HG02571 (cell line): ENCODE results near the gene SELENOI.
"Not testable (repeated sequence)": the region's sequence is repeated elsewhere in the genome, so short reads cannot be mapped to it uniquely, and the experiment has no call there.

Experiments
- ATAC-seq: cut with Tn5 transposase; IDR thresholded peaks from one replicate; pipeline ENCODE4 v1.9.1; 2021; ENCODE audit warnings: mild to moderate bottlenecking, moderate library complexity; ENCODE audit not compliant: unreplicated experiment

Gene SELENOI

DNA sequence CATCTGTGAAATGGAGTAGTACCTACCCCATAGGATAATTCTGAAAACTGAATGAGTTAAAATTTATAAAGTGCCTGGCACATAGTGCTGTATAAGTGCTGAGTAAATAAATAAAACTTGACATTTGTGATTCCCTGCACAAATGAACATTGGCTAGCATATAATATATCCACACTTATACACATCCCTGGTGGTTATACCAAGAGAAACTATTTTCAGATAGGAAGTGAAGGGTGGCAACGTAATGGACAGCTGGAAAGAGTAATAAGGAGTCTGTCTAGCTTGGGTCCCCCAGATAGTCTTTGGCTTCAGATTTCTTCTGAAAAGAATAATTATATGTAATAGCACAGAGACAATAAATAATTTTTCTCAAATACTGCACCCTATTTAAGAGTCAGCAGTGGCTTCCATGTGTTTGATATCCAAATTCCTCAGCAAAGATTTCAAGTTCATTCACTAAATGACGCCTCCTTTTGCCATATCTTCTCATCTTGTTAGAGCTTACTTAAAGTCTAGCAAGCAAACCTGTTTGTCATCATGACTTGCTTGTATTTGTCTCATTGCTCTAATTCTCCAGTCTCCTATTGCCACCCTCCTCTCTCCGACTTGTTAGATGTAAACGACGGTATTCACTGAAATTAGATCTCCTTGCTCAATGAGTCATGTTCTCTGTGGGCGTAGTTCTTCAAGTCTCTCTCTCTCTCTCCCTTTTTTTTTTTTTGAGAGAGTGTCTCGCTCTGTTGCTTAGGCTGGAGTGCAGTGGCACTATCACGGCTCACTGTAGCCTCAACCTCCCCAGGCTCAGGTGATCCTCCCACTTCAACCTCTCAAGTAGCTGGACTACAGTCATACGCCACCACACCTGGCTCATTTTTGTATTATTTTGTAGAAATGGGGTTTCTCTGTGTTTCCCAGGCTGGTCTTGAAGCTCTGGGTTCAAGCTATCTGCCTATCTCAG, 9.4 kb downstream of the SELENOI start:
- no peak for ATAC-seq

GRCh38 chr2:26356111-26356510, 10.2 kb downstream of the SELENOI start:
- no peak for ATAC-seq

- ATAC-seq = no peak
These were observed 10.8 kb downstream of the SELENOI start for GRCh38 chr2:26356771-26357170.

GRCh38 chr2:26359886-26360473, 14.0 kb downstream of the SELENOI start:
- ATAC-seq = no peak

GRCh38 chr2:26363323-26363722, 17.4 kb downstream of the SELENOI start:
- no peak for ATAC-seq

DNA sequence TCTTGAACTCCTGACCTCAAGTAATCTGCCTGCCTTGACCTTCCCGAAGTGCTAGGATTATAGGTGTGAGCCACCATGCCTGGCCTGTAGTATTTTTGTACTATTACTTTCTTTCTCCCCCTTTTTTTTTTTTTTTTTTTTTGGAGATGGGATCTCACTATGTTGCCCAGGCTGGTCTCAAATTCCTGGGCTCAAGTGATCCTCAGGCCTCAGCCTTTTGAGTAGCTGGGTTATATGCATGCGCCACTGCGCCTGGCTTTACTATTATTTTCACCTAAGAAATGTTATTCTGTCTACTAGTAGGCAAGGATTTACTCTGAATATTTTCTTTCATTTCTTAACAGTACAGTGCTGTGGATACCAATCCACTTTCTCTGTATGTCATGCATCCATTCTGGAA, 18.0 kb downstream of the SELENOI start:
- no peak for ATAC-seq

DNA sequence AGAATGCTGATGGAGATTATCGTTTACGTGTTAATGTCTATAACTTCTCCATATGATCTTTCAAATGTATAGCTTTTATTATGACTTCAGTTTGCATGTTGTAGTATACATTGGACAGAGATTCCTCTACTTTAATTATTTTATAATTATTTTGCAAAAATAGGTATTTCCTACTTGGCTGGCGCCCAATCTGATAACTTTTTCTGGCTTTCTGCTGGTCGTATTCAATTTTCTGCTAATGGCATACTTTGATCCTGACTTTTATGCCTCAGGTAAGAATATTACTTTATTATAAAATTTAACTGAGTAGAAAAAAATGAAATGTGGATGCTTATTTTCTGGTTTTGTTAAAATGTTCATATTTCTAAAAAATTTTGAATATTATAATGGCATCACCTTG, 18.7 kb downstream of the SELENOI start:
- ATAC-seq = no peak

- no peak for ATAC-seq
These were observed 21.0 kb downstream of the SELENOI start for GRCh38 chr2:26366957-26367356.

GRCh38 chr2:26369664-26370063, 23.7 kb downstream of the SELENOI start:
- ATAC-seq = not testable (repeated sequence)

DNA sequence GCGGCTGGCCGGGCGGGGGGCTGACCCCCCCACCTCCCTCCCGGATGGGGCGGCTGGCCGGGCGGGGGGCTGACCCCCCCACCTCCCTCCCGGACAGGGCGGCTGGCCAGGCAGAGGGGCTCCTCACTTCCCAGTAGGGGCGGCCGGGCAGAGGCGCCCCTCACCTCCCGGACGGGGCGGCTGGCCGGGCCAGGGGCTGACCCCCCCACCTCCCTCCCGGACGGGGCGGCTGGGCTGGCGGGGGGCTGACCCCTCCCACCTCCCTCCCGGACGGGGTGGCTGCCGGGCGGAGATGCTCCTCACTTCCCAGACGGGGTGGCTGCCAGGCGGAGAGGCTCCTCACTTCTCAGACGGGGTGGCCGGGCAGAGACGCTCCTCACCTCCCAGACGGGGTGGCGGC, 25.0 kb downstream of the SELENOI start:
- ATAC-seq = not testable (repeated sequence)

DNA sequence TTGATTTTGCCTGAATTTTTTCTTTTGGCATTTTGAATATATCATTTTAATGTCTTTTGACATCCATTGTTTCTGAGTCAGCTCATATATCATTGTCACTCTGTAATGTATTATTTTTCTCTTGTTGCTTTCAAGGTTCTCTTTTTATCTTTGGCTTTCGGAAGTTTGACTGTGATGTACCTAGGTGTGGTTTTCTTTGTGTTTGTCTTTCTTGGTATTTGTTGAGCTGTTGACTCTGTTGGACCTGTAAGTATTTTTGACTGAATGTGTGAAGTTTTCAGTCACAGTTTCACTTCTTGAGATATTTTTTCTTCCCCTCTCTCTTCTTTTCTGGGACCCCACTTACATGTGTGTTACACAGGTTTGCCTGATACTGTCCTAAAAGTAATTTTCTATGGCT, 30.9 kb downstream of the SELENOI start:
- ATAC-seq = no peak

GRCh38 chr2:26380281-26380680, 34.3 kb downstream of the SELENOI start:
- no peak for ATAC-seq

DNA sequence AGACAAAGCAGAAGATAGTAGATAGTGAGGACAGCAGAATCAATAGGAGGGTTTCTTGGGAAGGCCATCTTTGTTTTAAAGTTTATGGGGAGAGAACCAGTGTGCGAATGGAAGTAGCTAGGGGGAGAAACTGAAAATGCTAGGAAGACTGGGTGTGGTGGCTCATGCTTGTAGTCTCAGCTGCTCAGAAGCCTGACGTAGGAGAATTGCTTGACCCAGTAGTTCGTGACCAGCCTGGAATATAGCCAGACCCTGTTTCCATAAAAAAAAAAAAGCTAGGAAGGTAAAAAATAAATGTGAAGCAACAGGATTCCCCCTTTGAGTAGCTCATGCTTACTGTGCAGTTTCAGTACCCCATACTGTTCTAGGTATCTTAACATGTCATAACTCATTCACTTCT, 36.6 kb downstream of the SELENOI start:
- no peak for ATAC-seq

GRCh38 chr2:26384183-26384582, 38.2 kb downstream of the SELENOI start:
- no peak for ATAC-seq

DNA sequence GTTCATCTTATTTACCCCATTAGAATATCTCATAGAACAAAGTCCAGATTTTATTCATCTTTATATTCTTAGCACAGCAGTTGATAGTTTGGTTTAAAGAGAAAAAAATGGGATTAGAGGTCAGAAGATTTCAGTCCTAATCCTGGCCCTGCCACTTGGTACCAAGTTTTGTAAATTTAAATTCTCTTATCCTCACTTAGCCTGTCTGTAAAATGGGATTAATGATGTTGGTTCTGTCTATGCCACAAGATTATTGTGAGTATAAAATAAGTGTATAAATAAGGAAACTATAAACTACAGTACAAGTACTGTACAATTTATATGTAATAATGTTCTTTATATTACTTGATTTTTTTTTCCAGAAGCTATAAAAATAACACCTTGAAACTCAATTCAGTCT, 38.7 kb downstream of the SELENOI start:
- ATAC-seq = no peak

DNA sequence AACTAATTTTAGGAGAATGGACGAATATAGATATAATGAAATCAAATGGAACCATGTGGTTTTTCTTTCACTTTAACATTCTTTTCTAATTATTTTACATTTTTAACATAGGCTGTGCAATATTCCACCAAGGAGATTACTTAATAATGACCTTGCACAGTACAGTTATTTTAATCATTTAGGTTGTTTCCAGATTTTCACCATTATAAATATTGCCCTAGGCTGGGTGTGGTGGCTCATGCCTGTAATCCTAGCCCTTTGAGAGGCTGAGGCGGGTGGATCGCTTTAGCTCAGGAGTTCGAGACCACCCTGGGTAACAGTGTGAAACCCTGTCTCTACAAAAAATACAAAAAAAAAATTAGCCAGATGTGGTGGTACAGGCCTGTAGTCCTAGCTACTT, 41.2 kb downstream of the SELENOI start:
- ATAC-seq = no peak

- ATAC-seq = no peak
These were observed 48.8 kb downstream of the SELENOI start for GRCh38 chr2:26394694-26395093.

DNA sequence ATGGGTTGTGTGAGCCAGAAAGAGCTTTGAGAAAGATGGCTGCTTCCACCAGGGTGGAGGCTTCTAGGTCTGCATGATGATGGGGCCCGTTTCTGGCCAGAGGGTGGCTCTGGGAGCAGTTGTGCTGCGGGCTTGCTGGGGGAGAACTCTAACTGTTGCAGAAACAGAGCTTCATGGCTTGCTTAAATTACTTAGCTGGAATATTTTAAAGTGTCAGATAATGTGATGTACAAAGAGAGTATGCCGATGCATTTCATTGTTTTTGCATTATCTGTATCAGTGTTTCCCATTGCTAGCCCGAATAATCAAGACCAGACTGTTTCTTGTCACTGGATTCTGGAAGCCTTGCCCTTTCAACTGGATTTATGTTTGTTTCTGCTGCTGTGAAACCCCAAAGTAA, 49.5 kb downstream of the SELENOI start:
- no peak for ATAC-seq

- ATAC-seq = no peak
These were observed 50.9 kb downstream of the SELENOI start for GRCh38 chr2:26396734-26397298.

DNA sequence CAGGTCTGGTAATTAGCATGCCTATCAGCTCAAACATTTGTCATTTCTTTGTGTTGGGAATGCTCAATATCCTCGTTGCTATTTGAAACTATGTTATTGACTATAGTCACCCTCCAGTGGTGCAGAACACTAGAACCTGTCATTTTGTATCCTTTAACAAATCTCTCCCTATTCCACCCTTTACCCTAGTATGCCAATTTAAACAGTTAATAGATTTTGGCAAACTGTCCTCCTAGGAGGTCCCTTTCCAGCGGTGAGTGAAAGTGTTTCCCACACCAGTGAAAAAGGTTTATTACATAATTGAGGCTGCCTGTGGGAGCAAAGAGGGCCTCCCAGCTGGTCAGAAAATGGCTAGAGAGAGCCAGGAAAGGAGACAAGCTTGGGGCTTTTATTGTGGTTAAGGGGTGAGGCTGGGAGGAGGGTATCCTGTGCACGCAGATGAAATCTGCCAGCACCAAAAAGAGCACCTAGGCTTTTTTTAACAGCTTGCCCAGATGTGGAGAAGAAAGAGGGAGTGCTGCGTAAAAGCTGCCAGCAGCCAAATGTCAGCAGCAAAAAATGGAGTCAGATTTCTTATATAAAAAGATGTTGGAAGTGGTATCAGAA, 53.9 kb downstream of the SELENOI start:
- ATAC-seq = no peak

- no peak for ATAC-seq
These were observed 54.8 kb downstream of the SELENOI start for GRCh38 chr2:26400723-26401122.
